8988T (cell line): ENCODE results near the gene HLA-DPA1.

Experiments used
- DNase-seq: peaks from one replicate; pipeline ENCODE4 v3.0.0; 2011

The HLA-DPA1 gene

GRCh38 chr6:33014841-33015634, 58.4 kb downstream of the HLA-DPA1 start:
- DNase-seq, result peak; percentile 38
